Measurements from ENCODE around the gene THSD7B.

Gene THSD7B

GRCh38 chr2:137157851-137158250 is 392.5 kb downstream of the THSD7B start:
- DNase-seq = no peak

GRCh38 chr2:137161250-137161649 is 395.9 kb downstream of the THSD7B start:
- no peak for DNase-seq

- DNase-seq = no peak
Measured at GRCh38 chr2:137165968-137166367, 400.6 kb downstream of the THSD7B start.

GRCh38 chr2:137167651-137168050 is 402.3 kb downstream of the THSD7B start:
- no peak for DNase-seq

GRCh38 chr2:137168552-137168951 is 403.2 kb downstream of the THSD7B start:
- DNase-seq = no peak

GRCh38 chr2:137172162-137172561 is 406.8 kb downstream of the THSD7B start:
- DNase-seq = no peak

GRCh38 chr2:137173463-137173862 is 408.1 kb downstream of the THSD7B start:
- DNase-seq = no peak

GRCh38 chr2:137175246-137175645 is 409.9 kb downstream of the THSD7B start:
- DNase-seq = no peak

- no peak for DNase-seq
Measured at GRCh38 chr2:137178951-137179377, 413.6 kb downstream of the THSD7B start.

- no peak for DNase-seq
Measured at GRCh38 chr2:137179542-137179941, 414.2 kb downstream of the THSD7B start.

GRCh38 chr2:137180012-137180411 is 414.7 kb downstream of the THSD7B start:
- DNase-seq = no peak

- no peak for DNase-seq
Measured at GRCh38 chr2:137181370-137181769, 416.0 kb downstream of the THSD7B start.

GRCh38 chr2:137182071-137182470 is 416.7 kb downstream of the THSD7B start:
- no peak for DNase-seq

GRCh38 chr2:137183206-137183898 is 418.0 kb downstream of the THSD7B start:
- no peak for DNase-seq

- no peak for DNase-seq
Measured at GRCh38 chr2:137185378-137186078, 420.2 kb downstream of the THSD7B start.

GRCh38 chr2:137187216-137187615 is 421.9 kb downstream of the THSD7B start:
- DNase-seq = no peak

GRCh38 chr2:137190411-137191195 is 425.3 kb downstream of the THSD7B start:
- no peak for DNase-seq

GRCh38 chr2:137192366-137193310 is 427.3 kb downstream of the THSD7B start:
- DNase-seq = no peak

GRCh38 chr2:137193401-137193800 is 428.1 kb downstream of the THSD7B start:
- no peak for DNase-seq

- no peak for DNase-seq
Measured at GRCh38 chr2:137194111-137194510, 428.8 kb downstream of the THSD7B start.

- DNase-seq = no peak
Measured at GRCh38 chr2:137199751-137200150, 434.4 kb downstream of the THSD7B start.

- DNase-seq = no peak
Measured at GRCh38 chr2:137202318-137202717, 437.0 kb downstream of the THSD7B start.

- no peak for DNase-seq
Measured at GRCh38 chr2:137205324-137205723, 440.0 kb downstream of the THSD7B start.
